GM20000 (cell line): ENCODE data around the gene KLF9.

Experiments used
- DNase-seq: peaks from one replicate; pipeline ENCODE4 v3.0.0; 2012; ENCODE audit warnings: low spot score
- TF ChIP-seq, protein P1 (sequence below): IDR thresholded peaks from 2 replicates; pipeline ENCODE4 v1.5.1; 2012; ENCODE audit warnings: mild to moderate bottlenecking, control low read depth; ENCODE audit errors: extremely low read depth, missing control alignments

The KLF9 gene

DNA sequence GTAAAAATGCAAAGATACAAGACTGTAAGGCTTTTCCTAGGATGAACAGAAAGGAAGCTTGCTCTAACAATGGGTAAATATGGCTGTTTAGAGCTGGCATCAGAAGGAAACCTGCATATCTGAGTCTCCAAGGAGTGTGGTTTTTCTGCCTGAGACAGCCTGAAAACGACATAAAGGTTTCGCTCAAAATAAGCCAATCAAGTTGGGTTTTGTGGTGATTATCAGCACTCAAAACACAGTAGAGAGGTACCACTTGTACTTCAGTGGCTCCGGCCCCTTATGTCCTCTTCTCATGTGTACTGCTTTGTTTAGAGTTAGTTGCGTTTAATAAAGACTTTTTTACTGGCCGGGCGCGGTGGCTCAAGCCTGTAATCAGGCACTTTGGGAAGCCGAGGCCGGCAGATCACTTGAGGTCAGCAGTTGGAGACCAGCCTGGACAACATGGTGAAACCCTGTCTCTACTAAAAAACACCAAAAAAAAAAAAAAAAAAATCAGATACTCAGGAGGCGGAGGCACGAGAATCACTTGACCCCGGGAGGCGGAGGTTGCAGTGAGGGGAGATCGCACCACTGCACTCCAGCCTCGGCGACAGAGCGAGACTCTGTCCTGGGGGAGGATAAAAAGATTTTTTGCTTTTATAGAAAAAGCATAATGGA is 39.4 kb downstream of the KLF9 start:
- TF ChIP-seq, protein P1, sequence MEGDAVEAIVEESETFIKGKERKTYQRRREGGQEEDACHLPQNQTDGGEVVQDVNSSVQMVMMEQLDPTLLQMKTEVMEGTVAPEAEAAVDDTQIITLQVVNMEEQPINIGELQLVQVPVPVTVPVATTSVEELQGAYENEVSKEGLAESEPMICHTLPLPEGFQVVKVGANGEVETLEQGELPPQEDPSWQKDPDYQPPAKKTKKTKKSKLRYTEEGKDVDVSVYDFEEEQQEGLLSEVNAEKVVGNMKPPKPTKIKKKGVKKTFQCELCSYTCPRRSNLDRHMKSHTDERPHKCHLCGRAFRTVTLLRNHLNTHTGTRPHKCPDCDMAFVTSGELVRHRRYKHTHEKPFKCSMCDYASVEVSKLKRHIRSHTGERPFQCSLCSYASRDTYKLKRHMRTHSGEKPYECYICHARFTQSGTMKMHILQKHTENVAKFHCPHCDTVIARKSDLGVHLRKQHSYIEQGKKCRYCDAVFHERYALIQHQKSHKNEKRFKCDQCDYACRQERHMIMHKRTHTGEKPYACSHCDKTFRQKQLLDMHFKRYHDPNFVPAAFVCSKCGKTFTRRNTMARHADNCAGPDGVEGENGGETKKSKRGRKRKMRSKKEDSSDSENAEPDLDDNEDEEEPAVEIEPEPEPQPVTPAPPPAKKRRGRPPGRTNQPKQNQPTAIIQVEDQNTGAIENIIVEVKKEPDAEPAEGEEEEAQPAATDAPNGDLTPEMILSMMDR: no peak
- DNase-seq: no peak

DNA sequence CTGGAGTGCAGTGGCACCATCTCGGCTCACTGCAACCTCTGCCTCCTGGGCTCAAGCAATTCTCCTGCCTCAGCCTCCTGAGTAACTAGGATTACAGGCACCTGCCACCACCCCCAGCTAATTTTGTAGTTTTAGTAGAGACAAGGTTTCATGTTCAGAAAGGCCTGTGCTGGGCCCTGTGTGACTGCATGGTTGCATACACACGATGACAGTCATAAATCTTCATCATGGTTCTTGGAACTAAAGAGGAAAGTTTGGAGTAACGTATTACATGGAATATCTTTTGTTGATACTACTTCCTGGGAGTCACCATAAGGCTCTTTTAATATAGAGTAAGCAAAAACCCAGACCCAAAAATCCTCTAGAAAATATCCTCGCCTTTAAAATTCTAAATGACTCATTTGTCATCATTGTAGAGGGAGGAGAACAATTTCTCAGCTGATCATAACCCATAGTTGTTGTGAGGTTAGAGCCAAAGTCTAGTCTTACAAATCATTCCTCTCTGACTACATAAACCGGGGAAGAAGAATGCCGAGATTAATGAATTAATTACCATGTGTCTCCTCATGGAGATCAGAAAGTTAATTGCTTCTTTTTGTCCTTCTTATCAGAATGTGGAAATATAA is 47.0 kb downstream of the KLF9 start:
- TF ChIP-seq, protein P1: no peak
- DNase-seq: no peak

DNA sequence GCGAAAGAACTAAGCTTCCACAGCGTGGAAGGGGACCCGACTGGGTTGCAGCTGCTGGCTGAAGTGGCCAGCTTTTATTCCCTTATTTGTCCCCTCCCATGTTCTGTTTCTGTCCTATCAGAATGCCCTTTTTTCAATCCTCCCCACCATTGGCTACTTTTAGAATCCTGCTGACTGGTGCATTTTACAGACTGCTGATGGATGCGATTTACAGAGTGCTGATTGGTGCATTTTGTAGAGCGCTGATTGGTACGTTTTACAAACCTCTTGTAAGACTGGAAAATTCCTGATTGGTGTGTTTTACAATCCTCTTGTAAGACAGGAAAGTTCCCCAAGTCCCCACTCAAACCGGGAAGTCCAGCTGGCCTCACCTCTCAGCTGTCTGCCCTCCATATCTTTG is 50.7 kb downstream of the KLF9 start:
- no peak for DNase-seq
- TF ChIP-seq, protein P1: no peak

- DNase-seq: no peak
- TF ChIP-seq, protein P1: no peak
These were observed 51.5 kb downstream of the KLF9 start for GRCh38 chr9:70362952-70363351.

GRCh38 chr9:70355801-70356200 is 58.7 kb downstream of the KLF9 start:
- DNase-seq: no peak
- TF ChIP-seq, protein P1: no peak

- TF ChIP-seq, protein P1: peak; percentile 18
- no peak for DNase-seq
These were observed 61.7 kb downstream of the KLF9 start for GRCh38 chr9:70352802-70353201.

DNA sequence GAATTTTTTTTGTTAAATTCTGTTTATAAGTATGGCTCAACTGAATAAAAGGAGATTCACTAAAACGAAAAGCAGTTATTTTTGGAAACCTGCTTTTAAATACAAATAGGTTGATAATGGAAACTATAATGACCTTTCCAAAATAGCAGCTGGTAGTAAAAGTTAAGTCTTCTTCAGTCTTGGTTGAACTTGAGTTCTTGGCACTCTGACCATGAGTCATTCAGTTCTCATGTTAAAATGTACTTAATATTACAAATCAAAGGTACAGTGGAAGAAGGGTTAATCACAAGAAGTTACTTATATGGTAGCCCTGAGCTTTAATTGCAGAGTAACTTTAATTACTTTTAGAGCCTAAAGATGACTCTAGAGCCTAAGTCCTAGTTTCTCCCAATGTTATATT is 62.1 kb downstream of the KLF9 start:
- no peak for DNase-seq
- TF ChIP-seq, protein P1: no peak
